Gastrocnemius medialis (tissue), 4 donors: ENCODE measurements around the gene SUPT5H. TPM values are rescaled to one million over a fixed set of nuclear protein-coding genes. Genes with fewer than 3 reads are reported as not detected.

Experiments used
- ATAC-seq, 2 donors: fragments of 150-250 bp; one replicate each; pipeline ENCODE4 v1.9.1; 2016
- DNase-seq, 2 donors: peaks; one replicate each; pipeline ENCODE4 v3.0.0-alpha.2; 2019
- H3K27ac ChIP-seq, 4 donors: fragments of 200-600 bp; sonication (generic); 1 replicate in 1 of 4; 2 replicates in 3 of 4; pipeline ENCODE4 v1.5.1; 2016 to 2018; ENCODE audit warnings: mild to moderate bottlenecking in 2 of 4, moderate library complexity in 1 of 4
- H3K27me3 ChIP-seq, 3 donors: fragments of 200-600 bp; sonication (generic) in 2 of 3; 1 replicate in 1 of 3; 2 replicates in 2 of 3; pipeline versions ENCODE4 v1.5.1 to v1.6.0; 2016 to 2019; ENCODE audit warnings: mild to moderate bottlenecking in 1 of 3, moderate library complexity in 1 of 3
- H3K36me3 ChIP-seq, 2 donors: fragments of 200-600 bp; sonication (generic) in 1 of 2; one replicate each; pipeline ENCODE4 v1.5.1; 2017 to 2018
- H3K4me1 ChIP-seq, 2 donors: fragments of 200-600 bp; sonication (generic) in 1 of 2; one replicate each; pipeline ENCODE4 v1.5.1; 2016 to 2017; ENCODE audit warnings: mild to moderate bottlenecking in 2 of 2
- H3K4me3 ChIP-seq, 4 donors: fragments of 200-600 bp; sonication (generic) in 3 of 4; 1 replicate in 1 of 4; 2 replicates in 3 of 4; pipeline ENCODE4 v1.5.1; 2016 to 2019; ENCODE audit warnings: mild to moderate bottlenecking in 2 of 4
- H3K9me3 ChIP-seq, 3 donors: fragments of 200-600 bp; sonication (generic) in 2 of 3; 1 replicate in 1 of 3; 2 replicates in 2 of 3; pipeline ENCODE4 v1.5.1; 2016 to 2019
- CTCF ChIP-seq, 5 experiments: fragments of 450-650 bp in 3 of 5; fragments of 200-600 bp in 2 of 5; sonication (generic) in 2 of 5; IDR thresholded peaks in 4 of 5; conservative IDR thresholded peaks in 1 of 5; 1 replicate in 4 of 5; 2 replicates in 1 of 5; pipeline ENCODE4 v1.5.1; 2016 to 2019; ENCODE audit warnings: antibody characterized with exemption in 5 of 5, mild to moderate bottlenecking in 3 of 5, moderate library complexity in 3 of 5
- POLR2A ChIP-seq, 2 donors: fragments of 450-650 bp; IDR thresholded peaks; one replicate each; pipeline ENCODE4 v1.6.1; 2017; ENCODE audit warnings: antibody characterized with exemption in 2 of 2, mild to moderate bottlenecking in 2 of 2, moderate library complexity in 2 of 2
- in situ Hi-C, 4 donors: fragments of 200-750 bp; cut with MboI; loops; one replicate each; pipeline versions ENCODE4 v1.15.0 to v1.8.0; 2017; ENCODE audit warnings: low sequenced_read_pairs in 4 of 4
- intact Hi-C: fragments of 100-400 bp; cut with DNase I; formaldehyde crosslinking; loops from one replicate; pipeline ENCODE4 v1.15.1; 2023; ENCODE audit warnings: low total_unique reads
- microRNA-seq, 2 donors: library from miRNA; unstranded; fragments of <30 nt; microRNA quantifications; one replicate each; pipeline ENCODE4, GENCODE V29; 2016; ENCODE audit warnings: borderline replicate concordance in 2 of 2
- total RNA-seq, 4 donors: library from RNA; depleted of rRNA; stranded (reverse); fragments of >200 nt; gene quantifications; one replicate each; pipeline versions ENCODE4 v1.1.0 to v1.2.3, GENCODE V29; 2016

Gene SUPT5H
- total RNA-seq, 4 donors from 2014 or later = 60.7 to 148 (median 108) TPM

DNA sequence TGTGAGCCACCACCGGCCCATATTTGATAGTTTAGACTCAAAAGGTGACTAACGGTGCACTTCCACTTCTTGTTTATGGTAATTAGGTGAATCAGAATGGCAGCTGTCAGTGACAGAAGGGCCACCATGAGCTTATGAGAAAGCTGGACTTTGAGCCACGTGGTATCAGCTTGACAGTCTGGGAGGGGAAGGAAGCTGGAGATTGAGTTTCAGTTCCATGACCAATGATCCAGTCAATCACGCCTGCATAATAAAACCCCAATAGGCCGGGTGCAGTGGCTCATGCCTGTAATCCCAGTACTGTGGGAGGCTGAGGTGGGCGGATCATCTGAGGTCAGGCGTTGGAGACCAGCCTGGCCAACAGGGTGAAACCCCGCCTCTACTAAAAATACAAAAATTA is 79.1 kb downstream of the SUPT5H start:
- ATAC-seq (no peak), DNase-seq (no peak)
- in situ Hi-C loops = no loop called here
- no peaks in the 10 kb centered on the region for H3K4me1 ChIP-seq
- H3K27me3 ChIP-seq = no peaks in the 10 kb centered on the region
- H3K4me3 ChIP-seq = no peak overlapping the region
- H3K36me3 ChIP-seq = no peaks in the 10 kb centered on the region
- intact Hi-C loops = no loop called here
- H3K27ac ChIP-seq = no peak overlapping the region
- no peaks in the 10 kb centered on the region for H3K9me3 ChIP-seq
- TF ChIP-seq POLR2A (IDR thresholded peaks at IDR 0.05) (no peak), CTCF (IDR thresholded peaks at IDR 0.05 in 4 of 5, conservative IDR thresholded peaks at IDR 0.05 in 1 of 5) (no peak)

DNA sequence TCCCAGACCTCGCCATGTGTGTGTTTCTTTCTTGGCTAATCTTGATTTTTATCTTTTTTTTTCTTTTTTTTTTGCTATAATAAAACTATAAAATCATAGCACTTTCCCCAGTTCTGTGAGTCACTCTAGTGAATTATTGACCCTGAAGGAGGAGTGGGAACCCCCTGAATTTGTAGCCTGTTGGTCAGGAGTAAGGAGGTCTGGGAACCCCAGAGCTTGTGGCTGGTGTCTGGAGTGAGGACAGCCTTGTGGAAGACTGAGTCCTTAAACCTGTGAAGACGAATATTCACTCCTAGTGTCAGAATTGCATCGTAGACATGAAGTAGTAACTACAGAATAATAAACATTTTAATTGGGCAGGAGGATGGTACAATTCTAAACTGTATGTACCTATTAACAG is 79.8 kb downstream of the SUPT5H start:
- H3K27me3 ChIP-seq = no peaks in the 10 kb centered on the region
- ATAC-seq (no peak), DNase-seq (no peak)
- H3K4me1 ChIP-seq = no peaks in the 10 kb centered on the region
- no peaks in the 10 kb centered on the region for H3K9me3 ChIP-seq
- no peaks in the 10 kb centered on the region for H3K36me3 ChIP-seq
- intact Hi-C loops (no loop called here), in situ Hi-C loops (loop anchor here in 3 of 4 donors (25.0 kb wide), 4 partner anchors 88 to 413 kb away; partner anchors contain the start of genes GMFG (in 2 of the 3), SAMD4B (in 2 of the 3), DYRK1B (in 1 of the 3) and FBL (in 1 of the 3))
- TF ChIP-seq CTCF (IDR thresholded peaks at IDR 0.05 in 4 of 5, conservative IDR thresholded peaks at IDR 0.05 in 1 of 5) = no peak
- no peak overlapping the region for H3K27ac ChIP-seq
- no peak overlapping the region for H3K4me3 ChIP-seq

Small RNA genes within 50 kb of the gene (microRNA-seq; reads per million reads assigned to microRNA genes)
- 0 reads per million in 2 donors for gene MIR4530

Other genes starting within 250 kb of the SUPT5H start
- not detected for gene NCCRP1, start 248.6 kb upstream of the SUPT5H start, total RNA-seq
- not detected for gene SYCN, start 241.3 kb upstream of the SUPT5H start, total RNA-seq
- gene IFNL3, start 200.6 kb upstream of the SUPT5H start, total RNA-seq = not detected
- gene IFNL4, start 196.7 kb upstream of the SUPT5H start, total RNA-seq = not detected
- gene IFNL2, start 177.2 kb upstream of the SUPT5H start, total RNA-seq = not detected
- not detected for gene IFNL1, start 149.2 kb upstream of the SUPT5H start, total RNA-seq
- under 1 TPM in 1 of 4 donors, not detected in 3; 0.26 TPM for gene LRFN1, start 124.7 kb upstream of the SUPT5H start, total RNA-seq
- gene GMFG, start 109.5 kb upstream of the SUPT5H start, total RNA-seq = 1 to 10 TPM; 2.3 to 5.4 (median 3.7) TPM
- gene SAMD4B, start 103.2 kb upstream of the SUPT5H start, total RNA-seq = 10 to 100 TPM; 30.9 to 63.7 (median 59.2) TPM
- gene PAF1, start 54.5 kb upstream of the SUPT5H start, total RNA-seq = 10 to 100 TPM; 48.1 to 65.3 (median 50.2) TPM
- 10 to 100 TPM; 25.5 to 48.1 (median 37.7) TPM for gene MED29, start 54.2 kb upstream of the SUPT5H start, total RNA-seq
- 100 to 1,000 TPM in 2 of 4 donors, 10 to 100 TPM in 2; 72.2 to 202 (median 132) TPM for gene ZFP36, start 38.7 kb upstream of the SUPT5H start, total RNA-seq
- gene PLEKHG2, start 32.9 kb upstream of the SUPT5H start, total RNA-seq = 1 to 10 TPM; 1.3 to 3.6 (median 3.3) TPM
- 1,000 to 10,000 TPM; 1,066 to 1,636 (median 1,467) TPM for gene RPS16, start 9.6 kb upstream of the SUPT5H start, total RNA-seq
- gene TIMM50, start 35.3 kb downstream of the SUPT5H start, total RNA-seq = 10 to 100 TPM; 66.9 to 97.6 (median 85.6) TPM
- not detected for gene DLL3, start 53.4 kb downstream of the SUPT5H start, total RNA-seq
- gene SELENOV, start 69.6 kb downstream of the SUPT5H start, total RNA-seq = not detected
- 1 to 10 TPM in 3 of 4 donors, under 1 TPM in 1; 0.91 to 6.5 (median 1.2) TPM for gene EID2B, start 87.3 kb downstream of the SUPT5H start, total RNA-seq
- gene EID2, start 94.6 kb downstream of the SUPT5H start, total RNA-seq = 10 to 100 TPM in 2 of 4 donors, 1 to 10 TPM in 2; 7.8 to 12.7 (median 9.4) TPM
- not detected for gene LGALS13, start 156.9 kb downstream of the SUPT5H start, total RNA-seq
- gene LGALS16, start 210.3 kb downstream of the SUPT5H start, total RNA-seq = not detected